HEK293 (cell line): Measurements from ENCODE around the gene ELMO1.

Experiments used
- CTCF ChIA-PET: fragments of 350-600 bp; formaldehyde crosslinking; extraction: SDS; loops from one replicate; lab custom pipeline; 2021; ENCODE audit warnings: antibody characterized with exemption; lab: Yijun Ruan, JAX
- POLR2A ChIA-PET: fragments of 300-600 bp; formaldehyde crosslinking; extraction: SDS; loops from one replicate; lab custom pipeline; 2020; ENCODE audit warnings: antibody characterized with exemption, inconsistent platforms; lab: Yijun Ruan, JAX
- H3K27ac ChIP-seq: fragments of 200-500 bp; sonication (Bioruptor generic); 2 replicates; pipeline ENCODE4 v1.5.1; 2014; ENCODE audit warnings: low read depth, low read length, control low read depth, inconsistent platforms; ENCODE audit errors: extremely low read depth
- H3K36me3 ChIP-seq, 2 experiments: fragments of 200-500 bp in 1 of 2; sonication (Bioruptor generic) in 1 of 2; 1 replicate in 1 of 2; 2 replicates in 1 of 2; pipeline ENCODE4 v1.5.1; 2014 to 2017; ENCODE audit warnings: inconsistent platforms in 2 of 2, low read length in 2 of 2; ENCODE audit not compliant: control insufficient read depth in 2 of 2, insufficient read depth in 1 of 2
- H3K4me1 ChIP-seq: fragments of 200-500 bp; sonication (Bioruptor generic); 2 replicates; pipeline ENCODE4 v1.5.1; 2014; ENCODE audit warnings: mild to moderate bottlenecking, low read length, inconsistent platforms; ENCODE audit not compliant: control insufficient read depth, insufficient read depth
- H3K4me3 ChIP-seq: 2 replicates; pipeline ENCODE4 v1.5.1; 2011; ENCODE audit warnings: low read depth, mild to moderate bottlenecking, control low read depth, low read length, moderate library complexity
- H3K9me3 ChIP-seq: fragments of 200-500 bp; sonication (Bioruptor generic); 2 replicates; pipeline ENCODE4 v1.5.1; 2014; ENCODE audit warnings: low read depth, low read length, inconsistent platforms; ENCODE audit not compliant: control insufficient read depth, insufficient read depth
- KLF8 ChIP-seq: fragments of 450-650 bp; formaldehyde crosslinking; IDR thresholded peaks from 2 replicates; pipeline ENCODE4 v1.5.1; 2016; ENCODE audit warnings: missing biosample characterization, missing genetic modification characterization
- PBX3 ChIP-seq: sonication (generic); formaldehyde crosslinking; IDR thresholded peaks from 2 replicates; pipeline ENCODE4 v1.8.1; 2022; ENCODE audit warnings: mild to moderate bottlenecking, moderate library complexity, missing genetic modification reagents
- SALL2 ChIP-seq: fragments of 450-650 bp; formaldehyde crosslinking; IDR thresholded peaks from 2 replicates; pipeline ENCODE4 v1.5.0; 2017; ENCODE audit warnings: missing biosample characterization, mild to moderate bottlenecking, missing genetic modification characterization, borderline replicate concordance
- TSHZ1 ChIP-seq: fragments of 450-650 bp; formaldehyde crosslinking; IDR thresholded peaks from 2 replicates; pipeline ENCODE4 v1.5.1; 2016; ENCODE audit warnings: missing biosample characterization, missing genetic modification characterization, borderline replicate concordance
- ZBTB26 ChIP-seq: fragments of 450-650 bp; formaldehyde crosslinking; optimal IDR thresholded peaks from 2 replicates; pipeline ENCODE3; 2016; ENCODE audit warnings: missing biosample characterization, mild to moderate bottlenecking, missing genetic modification characterization
- ZEB2 ChIP-seq: fragments of 450-650 bp; formaldehyde crosslinking; IDR thresholded peaks from 2 replicates; pipeline ENCODE4 v1.5.1; 2016; ENCODE audit warnings: missing biosample characterization, missing genetic modification characterization
- ZNF155 ChIP-seq: fragments of 450-650 bp; formaldehyde crosslinking; IDR thresholded peaks from 2 replicates; pipeline ENCODE4 v1.5.1; 2016; ENCODE audit warnings: missing biosample characterization, missing genetic modification characterization
- ZNF169 ChIP-seq: fragments of 450-650 bp; formaldehyde crosslinking; IDR thresholded peaks from 2 replicates; pipeline ENCODE4 v1.5.1; 2016; ENCODE audit warnings: missing biosample characterization, missing genetic modification characterization
- ZNF280C ChIP-seq: fragments of 450-650 bp; formaldehyde crosslinking; IDR thresholded peaks from 2 replicates; pipeline ENCODE4 v1.5.1; 2016; ENCODE audit warnings: missing biosample characterization, missing genetic modification characterization
- ZNF37A ChIP-seq: fragments of 450-650 bp; IDR thresholded peaks from 2 replicates; pipeline ENCODE4 v1.5.1; 2018; ENCODE audit warnings: missing biosample characterization, missing genetic modification characterization
- ZNF529 ChIP-seq: fragments of 450-650 bp; formaldehyde crosslinking; IDR thresholded peaks from 2 replicates; pipeline ENCODE4 v1.5.1; 2017; ENCODE audit warnings: missing genetic modification characterization, missing biosample characterization; ENCODE audit not compliant: insufficient replicate concordance
- ZNF600 ChIP-seq: fragments of 450-650 bp; formaldehyde crosslinking; IDR thresholded peaks from 2 replicates; pipeline ENCODE4 v1.5.1; 2016; ENCODE audit warnings: missing biosample characterization, missing genetic modification characterization
- ZNF623 ChIP-seq: fragments of 450-650 bp; formaldehyde crosslinking; IDR thresholded peaks from 2 replicates; pipeline ENCODE4 v1.5.1; 2016; ENCODE audit warnings: missing biosample characterization, missing genetic modification characterization
- ZNF639 ChIP-seq: fragments of 450-650 bp; formaldehyde crosslinking; IDR thresholded peaks from 2 replicates; pipeline ENCODE4 v1.5.1; 2016; ENCODE audit warnings: missing biosample characterization, missing genetic modification characterization
- ZNF692 ChIP-seq: fragments of 450-650 bp; formaldehyde crosslinking; IDR thresholded peaks from 2 replicates; pipeline ENCODE4 v1.5.1; 2016; ENCODE audit warnings: missing biosample characterization, missing genetic modification characterization
- ZNF837 ChIP-seq: fragments of 450-650 bp; formaldehyde crosslinking; IDR thresholded peaks from 2 replicates; pipeline ENCODE4 v1.5.1; 2016; ENCODE audit warnings: missing biosample characterization, missing genetic modification characterization

Gene ELMO1

GRCh38 chr7:36960105-36960504 lies 488.6 kb downstream of the ELMO1 start:
- no peaks in the 10 kb centered on the region for H3K9me3 ChIP-seq
- H3K27ac ChIP-seq = no peak overlapping the region
- H3K4me3 ChIP-seq = no peak overlapping the region
- TF ChIP-seq TSHZ1 (tag by site-specific recombination) (no peak), KLF8 (tag by site-specific recombination) (no peak), ZNF280C (tag by site-specific recombination) (no peak), ZNF692 (tag by site-specific recombination) (no peak), ZNF639 (tag by site-specific recombination) (no peak), PBX3 (CRISPR knock-in tag) (no peak), ZNF37A (tag by site-specific recombination) (no peak), SALL2 (no peak), ZNF600 (no peak), ZEB2 (tag by site-specific recombination) (no peak), ZNF155 (tag by site-specific recombination) (no peak), ZNF529 (no peak), ZBTB26 (tag by site-specific recombination) (no peak), ZNF623 (no peak), ZNF837 (tag by site-specific recombination) (no peak), ZNF169 (tag by site-specific recombination) (no peak)
- POLR2A ChIA-PET = no interaction called here
- H3K36me3 ChIP-seq = no peaks in the 10 kb centered on the region
- no peaks in the 10 kb centered on the region for H3K4me1 ChIP-seq
- CTCF ChIA-PET = interaction anchor here (0.5 to 1.7 kb wide), 6 partner anchors 11 to 471 kb away, joined by 3 to 6 read pairs (median 3); no protein-coding TSS in a partner anchor
